ENCODE measurements around the gene IKBKE. TPM values are rescaled to one million over a fixed set of nuclear protein-coding genes. Genes with fewer than 3 reads are reported as not detected.

IKBKE gene
- total RNA-seq, 2 donors from 2014 or later: 50.8 to 53.3 TPM

GRCh38 chr1:206545351-206545750 lies 75.1 kb downstream of the IKBKE start:
- no peaks in the 10 kb centered on the region for H3K27me3 Mint-ChIP-seq
- peaks cover 23 to 34% of the 10 kb centered on the region in 2 donors for H3K4me1 Mint-ChIP-seq (ENCODE audit: low read depth in 2 of 2)
- peak overlapping the region in 1 of 2 donors; percentile 66 for H3K27ac Mint-ChIP-seq
- H3K9me3 Mint-ChIP-seq: no peaks in the 10 kb centered on the region
- DNase-seq (ENCODE audit: low spot score) (no peak), ATAC-seq (no peak)
- H3K4me3 Mint-ChIP-seq: no peak overlapping the region
- no peaks in the 10 kb centered on the region for H3K36me3 Mint-ChIP-seq

Other genes starting within 250 kb of the IKBKE start
- 100 to 1,000 TPM; 178 to 260 TPM for gene RASSF5, start 37.1 kb downstream of the IKBKE start, total RNA-seq
- gene EIF2D, start 142.0 kb downstream of the IKBKE start, total RNA-seq: 10 to 100 TPM; 49.1 to 91.5 TPM
- gene DYRK3, start 165.1 kb downstream of the IKBKE start, total RNA-seq: 1 to 10 TPM; 5.6 to 8.8 TPM
- 100 to 1,000 TPM; 104 to 115 TPM for gene MAPKAPK2, start 214.4 kb downstream of the IKBKE start, total RNA-seq

Data from natural killer cell treated with Interleukin-12 subunit alpha and Interleukin-12 subunit beta and Interleukin-15 and Interleukin-18, amount 100 ng/mL, for 72 hours (primary cell).